HG02884 (cell line): ENCODE measurements around the gene CRAMP1.

ENCODE experiments used
- ATAC-seq: cut with Tn5 transposase; IDR thresholded peaks from one replicate; pipeline ENCODE4 v1.9.1; 2021; ENCODE audit warnings: mild to moderate bottlenecking, moderate library complexity; ENCODE audit not compliant: unreplicated experiment

The CRAMP1 gene

DNA sequence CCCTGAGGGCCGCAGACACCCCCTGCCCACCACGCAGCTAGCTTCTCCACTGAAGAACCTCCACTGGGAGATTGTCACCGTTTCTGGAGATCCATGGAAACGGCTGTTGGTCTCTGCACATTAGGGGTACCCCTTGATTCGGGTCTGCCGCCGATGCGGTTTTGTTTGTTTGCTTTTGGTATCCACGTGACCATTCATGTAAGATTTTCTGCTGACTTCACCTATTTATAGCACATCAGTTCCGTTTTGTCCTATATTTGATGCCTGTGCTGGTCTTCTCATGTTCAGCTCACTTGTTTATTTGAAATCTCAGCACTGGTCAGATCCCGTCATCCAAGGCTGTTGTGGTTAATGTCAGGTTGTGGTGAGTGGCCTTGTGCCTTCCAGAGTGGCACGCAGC is 21.1 kb downstream of the CRAMP1 start:
- ATAC-seq, result no peak

DNA sequence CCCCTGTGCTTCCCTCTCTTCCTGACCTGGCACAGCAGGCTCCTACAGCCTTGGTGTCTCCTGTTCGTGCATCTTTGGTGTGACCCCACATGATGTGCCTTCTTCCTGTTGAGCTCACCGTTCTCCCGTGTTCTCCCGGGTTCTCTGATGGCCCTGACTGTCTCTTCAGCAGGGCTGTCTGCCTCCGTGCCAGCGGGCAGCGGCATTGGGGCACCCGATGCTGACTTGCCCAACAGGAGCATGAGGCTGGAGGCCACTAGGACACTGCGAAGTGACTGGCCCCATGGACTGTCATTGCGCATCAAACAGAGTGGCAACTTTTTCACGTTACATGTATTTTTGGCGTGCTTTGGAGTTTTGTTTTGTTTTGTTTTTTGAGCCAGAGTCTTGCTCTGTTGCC is 22.4 kb downstream of the CRAMP1 start:
- ATAC-seq, result no peak

DNA sequence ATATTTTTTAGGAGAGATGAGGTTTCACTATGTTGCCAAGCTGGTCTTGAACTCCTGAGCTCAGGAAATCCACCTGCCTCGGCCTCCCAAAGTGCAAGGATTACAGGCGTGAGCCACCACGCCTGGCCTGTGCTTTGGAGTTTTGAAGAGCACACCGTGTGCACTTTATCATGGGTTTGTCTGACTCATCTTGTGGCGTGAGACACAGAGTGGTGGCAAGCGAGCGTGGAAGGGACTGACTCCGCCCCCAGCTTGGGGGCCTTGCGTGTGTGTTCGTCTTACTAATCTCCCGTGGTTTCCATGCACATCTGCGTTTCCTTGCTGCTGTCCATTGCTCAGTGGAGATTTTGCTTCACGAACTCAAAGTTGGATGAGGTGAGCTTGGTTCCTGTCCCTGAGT is 22.9 kb downstream of the CRAMP1 start:
- ATAC-seq, result no peak

DNA sequence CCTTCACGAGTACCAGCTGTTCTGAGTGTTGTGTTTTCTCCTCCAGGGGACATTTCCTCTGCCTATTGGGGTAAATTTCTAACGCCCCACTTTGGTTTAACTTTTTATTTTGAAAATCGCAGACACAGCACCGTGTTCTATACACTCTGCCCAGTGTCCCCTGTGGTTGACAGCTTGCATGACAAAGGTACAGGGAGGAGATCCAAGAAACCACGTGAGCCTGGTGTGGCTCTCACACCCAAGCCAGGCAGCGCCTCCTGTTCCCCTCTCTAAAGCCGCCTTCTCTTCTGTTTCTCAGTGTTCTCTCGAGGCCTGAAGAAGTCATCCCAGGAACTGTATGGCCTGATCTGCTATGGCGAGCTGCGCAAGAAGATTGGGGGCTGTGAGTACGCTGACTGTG is 25.4 kb downstream of the CRAMP1 start:
- no peak for ATAC-seq

DNA sequence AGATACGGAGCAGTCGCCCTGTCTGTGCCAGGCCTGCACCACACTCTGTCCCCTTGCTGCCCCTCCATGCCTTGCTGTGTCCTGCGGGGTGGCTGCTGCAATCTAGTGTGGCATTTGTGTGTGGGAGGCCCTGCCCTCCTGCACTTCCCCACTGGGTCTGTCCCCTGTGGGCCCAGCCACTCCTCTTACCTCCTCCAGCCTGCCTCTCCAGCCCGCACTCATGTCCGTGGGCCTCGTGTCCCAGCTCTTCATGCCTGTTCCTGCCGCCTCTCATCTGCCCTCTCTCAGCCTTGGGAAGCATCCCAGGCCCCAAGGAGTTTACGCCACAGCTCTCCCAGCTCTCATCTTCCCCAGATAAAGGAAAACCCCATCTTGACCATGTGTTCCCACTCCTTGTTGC is 26.6 kb downstream of the CRAMP1 start:
- ATAC-seq, result no peak

DNA sequence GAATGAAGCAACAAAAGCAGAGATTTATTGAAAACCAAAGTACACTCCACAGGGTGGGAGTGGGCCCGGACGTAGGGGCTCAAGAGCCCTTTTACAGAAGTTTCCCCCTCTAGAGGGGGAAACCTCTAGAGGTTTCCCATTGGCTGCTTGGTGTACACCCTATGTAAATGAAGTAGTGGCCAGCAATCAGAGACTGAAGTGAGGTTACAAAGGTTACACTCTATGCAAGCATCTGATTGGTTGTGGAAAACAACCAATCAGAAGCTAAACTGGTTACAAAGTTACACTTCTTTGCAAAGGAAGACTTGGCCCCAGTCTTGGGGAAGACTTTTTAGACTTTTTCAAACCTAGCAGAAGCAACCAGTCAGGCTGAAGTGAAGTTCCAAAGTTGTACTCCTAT is 27.1 kb downstream of the CRAMP1 start:
- no peak for ATAC-seq

DNA sequence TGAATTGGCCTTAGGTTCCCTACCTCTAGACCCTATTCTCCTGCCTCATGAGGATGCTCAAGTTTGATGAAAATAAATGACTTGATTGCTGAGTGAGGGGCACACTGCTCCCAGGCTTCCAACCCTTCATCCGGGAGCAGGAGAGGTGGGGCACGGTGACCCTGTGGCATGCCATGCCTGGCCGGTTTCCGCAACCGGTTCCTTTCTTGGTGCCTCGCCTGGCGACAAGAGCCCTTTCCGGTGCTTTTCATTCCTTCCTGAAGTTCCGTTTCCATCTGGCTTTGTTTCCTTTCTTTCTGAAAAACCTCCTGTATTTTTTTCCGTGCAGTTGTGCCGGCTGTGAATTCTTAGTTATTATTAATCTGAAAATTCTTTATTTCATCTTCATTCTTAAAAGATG is 27.7 kb downstream of the CRAMP1 start:
- ATAC-seq, result no peak

DNA sequence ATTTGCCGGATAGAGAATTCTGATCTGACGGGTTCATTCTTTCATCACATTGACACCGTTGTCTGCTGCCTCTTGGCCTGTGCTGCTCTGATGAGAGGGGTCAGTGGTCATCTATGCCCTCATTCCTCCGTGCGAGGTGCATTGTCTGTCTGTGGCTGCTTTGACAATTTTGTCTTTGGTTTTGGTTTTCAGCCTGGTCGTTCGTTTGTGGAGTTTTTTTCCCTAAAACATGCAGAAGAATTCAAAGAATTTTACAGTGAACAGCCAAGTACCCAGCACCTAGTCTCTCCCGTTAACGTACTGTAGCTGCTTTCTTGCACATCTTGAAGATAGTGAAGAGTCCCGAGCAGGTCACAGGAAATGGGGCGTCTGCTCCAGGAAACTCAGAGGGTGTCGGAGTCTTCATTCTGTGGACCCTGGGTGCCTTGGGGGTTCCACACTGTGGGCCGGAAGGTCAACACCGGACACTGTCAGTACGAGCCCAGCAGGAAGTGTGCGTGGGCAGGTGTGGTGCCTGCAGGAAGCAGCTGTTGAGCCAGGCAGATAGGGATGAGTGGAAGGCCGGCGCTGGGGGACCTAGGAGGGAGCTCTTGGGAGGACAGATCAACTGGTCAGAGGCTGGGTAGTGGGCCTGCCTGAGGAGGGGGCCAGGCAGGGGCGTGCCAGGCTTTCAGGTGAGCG is 28.2 kb downstream of the CRAMP1 start:
- no peak for ATAC-seq

DNA sequence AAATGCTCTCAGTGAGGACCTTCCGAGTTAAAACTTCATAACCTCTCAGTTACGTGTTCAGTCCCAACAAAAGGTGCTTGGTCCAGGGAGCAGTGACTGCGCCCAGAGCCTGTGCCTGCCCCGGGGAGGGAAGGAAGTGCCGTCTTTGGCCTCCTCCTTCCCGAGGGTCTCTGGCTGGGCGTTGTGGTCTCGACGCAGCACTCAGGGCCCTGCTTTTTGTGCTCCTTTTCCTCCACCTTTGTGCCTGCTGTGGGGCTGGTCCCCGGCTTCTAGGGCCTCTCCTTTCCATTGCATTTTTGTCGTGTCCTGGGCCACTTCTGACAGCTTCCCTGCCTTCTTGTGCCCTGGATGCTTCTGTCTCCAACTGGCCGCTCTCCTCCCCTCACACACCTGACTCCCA is 29.1 kb downstream of the CRAMP1 start:
- ATAC-seq, result no peak

DNA sequence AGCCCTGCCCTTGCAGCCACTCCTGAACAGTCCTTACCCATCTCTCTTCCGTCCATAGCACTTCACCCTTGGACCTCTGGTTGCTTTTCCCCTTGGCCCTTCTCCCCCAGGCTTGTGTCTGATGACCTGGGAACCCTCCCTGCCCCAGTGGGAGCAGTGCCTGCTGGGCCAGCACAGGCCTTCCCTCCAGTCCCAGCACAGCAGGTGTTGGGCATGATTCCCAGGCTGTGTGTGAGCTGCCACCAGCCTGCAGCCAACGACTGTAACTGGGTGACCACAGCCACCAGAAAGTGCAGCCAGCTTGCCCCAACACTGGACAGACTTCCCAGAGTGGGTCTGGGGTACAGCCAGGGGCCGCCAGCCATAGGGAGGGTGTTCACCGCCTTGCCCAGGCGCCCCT is 30.0 kb downstream of the CRAMP1 start:
- no peak for ATAC-seq

DNA sequence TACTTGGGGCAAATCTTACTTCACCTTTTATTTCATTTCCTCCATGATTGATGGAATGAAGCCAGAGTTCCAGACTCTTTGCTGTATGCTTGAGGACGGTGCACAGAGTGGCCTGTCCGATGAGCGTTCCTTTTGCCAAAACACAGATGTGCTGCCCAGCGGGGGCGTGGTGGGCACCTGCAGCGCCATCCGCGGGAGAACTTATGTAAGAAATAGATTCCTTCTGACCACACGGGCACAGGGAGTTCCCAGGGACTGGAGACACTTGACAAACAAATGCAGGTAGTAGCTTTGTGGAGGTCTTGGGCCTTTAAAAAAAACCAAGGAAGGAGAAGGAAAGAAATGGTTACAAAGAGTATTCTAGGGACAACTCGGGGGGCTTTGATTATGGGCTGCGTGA is 30.6 kb downstream of the CRAMP1 start:
- no peak for ATAC-seq

DNA sequence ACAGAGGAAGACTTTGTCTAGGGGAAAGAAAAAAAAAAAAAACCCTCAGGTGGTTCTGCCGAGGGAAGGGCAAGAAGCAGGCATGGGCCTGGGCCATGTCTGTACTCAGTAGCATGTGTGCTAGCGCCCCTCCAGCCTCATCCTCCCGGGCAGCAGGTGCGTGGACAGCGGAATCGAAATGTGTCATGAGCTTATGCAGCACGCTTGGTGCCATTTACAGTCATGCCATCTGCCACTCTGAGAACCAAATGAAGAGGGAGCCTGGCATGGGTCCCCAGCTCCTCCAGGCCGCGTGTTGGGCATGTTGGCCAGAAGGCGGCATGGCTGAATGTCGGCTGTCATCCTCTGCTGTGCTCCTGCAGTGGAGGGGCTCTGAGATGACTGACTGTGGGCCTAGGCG is 31.4 kb downstream of the CRAMP1 start:
- no peak for ATAC-seq

DNA sequence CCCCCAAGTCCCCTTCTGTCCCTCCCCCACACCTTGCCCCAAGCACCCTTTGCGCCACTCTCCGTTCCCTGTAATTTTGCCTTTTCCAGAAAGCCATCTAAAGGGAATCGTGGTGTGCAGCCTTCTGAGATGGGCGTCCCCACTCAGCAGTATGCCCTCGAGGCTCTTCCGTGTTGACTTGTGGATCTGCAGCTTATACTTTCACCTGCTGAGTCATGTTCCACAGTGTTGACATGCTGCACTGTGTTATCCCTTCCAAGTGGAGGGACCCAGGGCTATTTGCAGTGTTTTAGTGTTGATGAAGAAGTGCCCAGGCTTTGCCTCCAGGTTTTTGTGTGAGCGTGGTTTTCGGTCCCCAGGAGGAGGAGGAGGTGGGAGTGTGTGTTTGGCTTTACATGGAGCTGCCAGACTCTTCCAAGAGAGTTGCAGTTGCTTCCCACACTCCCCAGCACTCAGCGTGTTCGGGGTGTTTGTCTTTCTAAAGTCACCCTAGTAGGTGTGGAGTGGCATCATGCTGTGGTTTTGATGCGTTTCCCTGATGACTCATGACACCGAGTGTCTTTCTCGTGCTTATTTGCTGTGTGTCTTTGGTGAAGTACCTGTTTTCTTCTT is 33.9 kb downstream of the CRAMP1 start:
- ATAC-seq, result no peak

DNA sequence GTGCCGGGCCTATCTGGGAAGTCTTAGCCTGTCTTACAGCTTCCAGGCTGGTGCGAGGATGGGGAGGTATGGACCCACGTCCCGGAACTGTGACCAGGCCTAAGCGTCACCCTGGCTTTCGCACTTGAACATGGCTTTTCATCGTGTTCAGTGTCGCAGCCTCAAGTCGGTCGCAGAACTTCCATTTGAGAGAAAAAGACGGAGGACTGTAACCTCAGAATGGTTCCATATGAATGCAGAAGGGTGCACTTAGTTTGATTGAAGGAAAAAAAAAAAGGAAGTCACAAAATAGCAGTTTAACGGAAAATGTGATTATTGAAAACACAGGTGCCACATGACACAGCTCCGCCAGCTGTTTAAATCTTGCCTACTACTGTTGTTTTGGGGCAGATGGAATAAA is 35.7 kb downstream of the CRAMP1 start:
- ATAC-seq, result no peak

DNA sequence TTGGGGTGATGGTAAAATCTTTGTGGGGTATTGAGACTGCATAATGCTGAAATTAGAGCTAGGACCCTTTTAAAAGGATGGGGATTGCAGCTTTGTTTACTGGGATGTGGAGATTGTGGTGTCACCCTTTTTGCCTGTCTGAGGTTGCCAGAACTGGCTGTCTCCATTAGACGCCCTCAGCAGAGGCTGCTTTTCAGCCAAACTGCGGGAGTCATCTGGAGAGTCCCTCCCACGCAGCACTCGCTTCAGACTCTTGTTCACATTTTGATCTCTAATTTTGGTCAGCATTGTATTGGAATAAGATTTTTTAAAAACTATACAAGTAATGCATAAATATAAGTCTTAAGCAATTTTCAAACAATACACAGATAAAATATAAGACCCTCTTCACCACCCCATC is 38.0 kb downstream of the CRAMP1 start:
- no peak for ATAC-seq

DNA sequence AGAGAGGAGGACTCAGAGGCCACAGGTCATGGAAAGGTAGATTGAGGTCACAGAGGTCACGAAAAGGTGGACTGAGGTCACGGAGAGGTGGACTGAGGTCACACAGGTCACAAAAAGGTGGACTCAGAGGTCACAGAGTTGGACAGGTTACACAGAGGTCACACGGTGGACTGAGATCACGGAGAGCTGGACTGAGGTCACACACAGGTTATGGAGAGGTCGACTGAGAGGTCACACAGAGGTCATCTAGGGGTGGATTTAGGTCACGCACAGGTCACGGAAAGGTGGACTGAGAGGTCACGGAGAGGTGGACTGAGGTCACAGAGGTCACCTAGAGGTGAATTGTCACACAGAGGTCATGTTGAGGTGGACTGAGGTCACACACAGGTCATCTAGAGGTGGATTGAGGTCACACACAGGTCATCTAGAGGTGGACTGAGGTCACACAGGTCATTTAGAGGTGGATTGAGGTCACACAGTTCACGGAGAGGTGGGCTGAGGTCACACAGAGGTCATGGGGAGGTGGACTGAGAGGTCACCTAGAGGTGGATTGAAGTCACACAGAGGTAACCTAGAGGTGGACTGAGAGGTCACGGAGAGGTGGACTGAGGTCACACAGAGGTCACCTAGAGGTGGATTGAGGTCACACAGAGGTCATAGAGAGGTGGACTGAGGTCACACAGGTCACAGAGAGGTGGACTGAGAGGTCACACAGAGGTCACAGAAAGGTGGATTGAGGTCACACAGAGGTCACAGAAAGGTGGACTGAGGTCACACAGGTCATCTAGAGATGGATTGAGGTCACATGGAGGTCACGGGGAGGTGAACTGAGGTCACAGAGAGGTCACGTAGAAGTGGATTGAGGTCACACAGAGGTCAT is 39.2 kb downstream of the CRAMP1 start:
- ATAC-seq, result no peak

DNA sequence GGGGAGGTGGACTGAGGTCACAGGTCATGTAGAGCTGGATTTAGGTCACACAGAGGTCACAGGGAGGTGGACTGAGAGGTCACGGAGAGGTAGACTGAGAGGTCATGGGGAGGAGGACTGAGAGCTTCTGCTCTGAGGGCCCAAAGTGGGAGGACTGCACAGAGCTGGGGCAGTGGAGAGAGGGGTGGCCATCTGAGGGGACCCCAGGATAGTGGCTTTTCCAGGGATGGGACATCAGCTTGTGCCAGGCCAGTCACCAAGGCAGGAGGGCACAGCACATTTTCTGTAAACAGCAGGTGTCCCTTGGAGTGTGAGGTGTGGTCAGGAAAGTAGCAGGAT is 39.8 kb downstream of the CRAMP1 start:
- ATAC-seq, result no peak

DNA sequence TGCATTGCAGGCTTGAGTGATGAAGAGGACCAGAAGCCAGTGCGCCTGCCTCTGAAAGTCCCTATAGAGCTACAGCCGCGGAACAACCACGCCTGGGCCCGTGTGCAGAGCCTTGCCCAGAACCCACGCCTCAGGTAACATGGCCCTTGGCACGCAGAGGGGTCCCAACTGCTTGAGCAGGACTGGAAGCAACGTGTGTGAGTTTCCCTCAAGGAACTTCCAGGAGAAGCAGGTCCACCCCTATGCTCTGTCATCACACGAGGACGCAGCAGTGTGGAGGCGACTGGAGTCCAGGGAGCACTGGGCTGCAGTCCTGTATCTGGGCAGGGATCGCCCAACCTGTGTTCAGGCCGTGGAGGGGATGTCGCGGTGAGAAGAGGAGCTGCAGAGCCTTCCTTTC is 40.9 kb downstream of the CRAMP1 start:
- no peak for ATAC-seq

DNA sequence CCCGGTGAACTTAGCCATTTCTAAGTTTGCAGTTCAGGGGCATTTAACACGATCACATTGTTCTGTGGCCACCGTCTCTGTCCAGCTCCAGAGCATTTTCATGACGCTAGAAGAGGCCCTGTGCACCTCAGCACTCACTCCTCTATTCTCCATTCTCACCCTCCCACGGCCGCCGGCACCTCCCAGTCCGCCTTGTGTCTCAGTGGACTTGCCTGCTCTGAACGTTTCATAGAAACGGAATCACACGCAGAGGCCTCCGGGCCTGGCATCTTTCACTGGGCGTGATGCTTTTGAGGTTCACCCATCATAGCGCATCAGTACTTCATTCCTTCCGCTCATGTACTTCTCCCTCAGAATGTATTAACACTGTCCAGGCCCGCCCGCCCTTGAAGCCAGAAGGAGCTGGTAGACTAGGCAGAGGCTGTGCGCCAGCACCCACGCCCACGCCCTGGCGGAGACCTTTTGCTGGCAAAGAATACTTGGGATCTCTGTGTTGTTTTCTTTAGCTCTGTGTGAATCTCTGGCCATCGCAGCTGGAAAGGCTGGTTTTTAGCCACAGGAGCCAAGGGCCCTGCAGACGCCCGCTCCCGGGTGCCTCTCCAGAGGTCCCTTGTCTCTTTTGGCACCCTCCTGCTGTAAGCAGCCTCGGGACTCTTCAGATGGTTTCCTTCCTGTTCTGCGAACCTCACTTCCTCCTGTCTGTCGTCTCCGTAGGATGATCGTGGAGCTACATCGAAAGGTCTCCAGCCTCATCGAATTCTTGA is 42.5 kb downstream of the CRAMP1 start:
- ATAC-seq, result no peak

DNA sequence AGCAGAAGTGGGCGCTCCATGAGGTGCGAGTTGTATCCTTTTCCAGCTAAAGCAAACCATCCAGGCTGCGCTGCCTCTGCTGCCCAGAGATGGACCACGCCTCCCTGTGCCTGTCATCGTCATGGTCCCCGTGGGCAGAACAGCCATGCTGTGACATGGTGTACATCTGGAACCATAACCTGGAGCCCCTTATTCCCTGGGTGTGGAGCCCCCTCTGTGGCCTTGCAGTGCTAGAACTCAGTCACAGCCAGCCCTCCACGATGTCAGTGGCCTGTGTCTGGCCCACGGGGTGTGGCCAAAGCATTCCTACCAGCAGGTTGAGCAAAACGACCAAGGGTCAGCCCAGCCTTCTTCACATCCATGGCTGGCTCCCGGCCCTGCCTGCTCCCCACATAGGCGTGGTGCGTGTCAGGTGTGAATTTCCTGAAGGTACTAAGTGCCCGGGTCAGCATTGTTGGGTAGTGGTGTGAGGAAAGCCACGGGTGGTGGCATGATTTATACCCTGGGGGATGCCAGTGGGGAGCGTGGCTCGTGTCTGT is 43.2 kb downstream of the CRAMP1 start:
- ATAC-seq, result no peak
